IPS-18c (cell line): ENCODE data around the gene NR4A2.

Source experiments
- H3K4me3 ChIP-seq: 2 replicates; pipeline ENCODE4 v1.7.0; 2013; ENCODE audit warnings: low read depth, mild to moderate bottlenecking, low read length, moderate library complexity; ENCODE audit not compliant: insufficient read depth
- H3K9me3 ChIP-seq: one replicate; pipeline ENCODE4 v1.6.1; 2013; ENCODE audit warnings: mild to moderate bottlenecking, low read length, moderate library complexity; ENCODE audit not compliant: control insufficient read depth, insufficient read depth

Gene NR4A2

DNA sequence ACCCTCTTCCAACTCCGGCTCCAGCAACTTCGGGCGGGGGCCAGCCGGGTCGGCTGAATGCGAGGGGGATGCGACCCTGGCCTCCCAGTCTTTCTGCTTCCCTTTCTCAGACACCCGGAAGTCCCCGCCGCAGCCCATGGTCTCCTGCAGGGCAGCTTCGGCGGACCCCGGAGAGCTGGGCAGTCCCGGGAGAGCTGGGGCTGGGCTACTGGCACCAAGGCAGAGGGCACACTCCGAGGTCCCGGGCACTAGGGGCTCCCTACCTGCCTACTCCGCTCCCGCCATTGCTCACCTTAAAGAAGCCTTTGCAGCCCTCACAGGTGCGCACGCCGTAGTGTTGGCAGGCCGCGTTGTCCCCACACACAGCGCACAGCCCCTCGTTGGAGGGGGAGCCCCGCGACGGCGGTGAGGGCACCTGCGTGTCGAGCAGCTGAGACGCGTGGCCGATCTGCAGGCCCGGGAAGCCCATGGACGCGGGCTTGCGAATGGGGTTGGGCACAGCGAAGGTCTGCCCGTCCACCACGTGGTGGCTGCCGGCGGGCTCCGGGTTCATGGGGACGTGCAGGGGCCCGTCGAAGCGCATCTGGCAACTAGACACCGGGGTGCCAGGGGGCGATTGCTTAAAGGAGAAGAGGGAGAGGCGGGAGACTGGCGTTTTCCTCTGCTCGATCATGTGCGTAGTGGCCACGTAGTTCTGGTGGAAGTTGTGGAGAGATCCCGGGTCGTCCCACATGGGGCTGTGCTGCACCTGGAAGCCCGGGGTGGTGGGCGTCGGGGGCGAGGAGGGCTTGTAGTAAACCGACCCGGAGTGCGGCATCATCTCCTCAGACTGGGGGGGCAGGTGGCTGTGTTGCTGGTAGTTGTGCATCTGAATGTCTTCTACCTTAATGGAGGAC is 3.2 kb downstream of the NR4A2 start:
- Histone ChIP-seq H3K9me3 (no peaks in the 10 kb centered on the region), H3K4me3 (peak overlapping the region; percentile 34)

DNA sequence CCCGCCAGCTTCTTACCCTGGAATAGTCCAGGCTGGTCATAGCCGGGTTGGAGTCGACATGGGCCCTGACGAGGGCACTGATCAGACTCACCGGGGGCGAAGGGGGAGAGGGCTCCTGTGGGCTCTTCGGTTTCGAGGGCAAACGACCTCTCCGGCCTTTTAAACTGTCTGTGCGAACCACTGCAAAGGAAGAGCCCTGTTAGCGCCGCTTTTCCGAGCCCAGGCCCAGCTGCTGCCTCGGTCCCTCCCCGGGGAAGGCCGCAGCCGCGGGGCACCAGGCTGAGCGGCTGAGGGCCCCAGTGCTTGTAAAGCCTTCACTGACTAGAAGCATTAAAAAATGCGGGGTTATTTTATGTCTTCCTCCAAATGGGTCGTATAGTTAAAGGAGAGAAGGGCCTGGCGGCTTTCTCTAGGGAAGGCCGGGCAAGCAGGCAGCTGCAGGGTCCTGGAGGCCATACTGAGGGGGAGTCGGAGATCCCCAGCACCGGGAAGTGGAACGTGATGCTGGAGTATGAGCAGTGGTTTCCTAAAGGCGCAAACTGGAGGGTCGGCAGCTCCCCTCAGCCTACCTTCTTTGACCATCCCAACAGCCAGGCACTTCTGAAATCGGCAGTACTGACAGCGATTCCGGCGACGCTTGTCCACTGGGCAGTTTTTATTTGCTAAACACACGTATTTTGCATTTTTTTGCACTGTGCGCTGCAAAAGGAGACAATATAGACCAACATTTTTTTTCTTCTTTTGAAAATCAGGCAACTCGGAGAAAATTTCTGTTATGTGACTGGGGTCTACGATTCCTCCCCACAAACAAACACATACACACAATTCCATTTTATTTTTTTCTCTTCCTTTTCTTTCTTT is 4.5 kb downstream of the NR4A2 start:
- Histone ChIP-seq H3K4me3 (peak overlapping the region; percentile 17; the same call in 1 of the 2 replicates), H3K9me3 (no peaks in the 10 kb centered on the region)

DNA sequence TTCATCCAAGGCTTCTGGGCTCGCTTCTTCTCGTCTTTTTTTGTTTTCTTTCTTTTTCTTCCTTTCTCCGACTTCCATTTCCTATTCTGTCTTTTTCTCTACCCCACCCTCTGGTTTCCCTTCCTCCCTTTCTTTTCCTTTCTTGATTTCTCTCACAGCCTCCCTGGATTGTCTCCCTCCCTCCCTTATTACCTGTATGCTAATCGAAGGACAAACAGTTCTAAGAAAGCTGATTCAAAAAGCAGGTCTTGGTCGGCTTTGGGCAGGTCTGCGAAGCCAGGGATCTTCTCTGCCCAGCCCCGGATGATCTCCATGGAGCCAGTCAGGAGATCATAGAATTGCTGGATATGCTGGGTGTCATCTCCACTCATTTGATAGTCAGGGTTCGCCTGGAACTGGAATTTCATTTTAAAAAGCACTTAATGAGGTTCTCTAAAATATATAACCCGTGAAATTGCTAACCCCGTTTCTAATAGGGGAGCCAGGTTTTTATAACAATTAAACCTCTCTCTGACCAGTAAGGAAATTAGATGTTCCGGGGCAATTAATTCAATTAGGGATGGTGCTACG is 5.9 kb downstream of the NR4A2 start:
- Histone ChIP-seq H3K9me3 (no peaks in the 10 kb centered on the region), H3K4me3 (no peak overlapping the region)

DNA sequence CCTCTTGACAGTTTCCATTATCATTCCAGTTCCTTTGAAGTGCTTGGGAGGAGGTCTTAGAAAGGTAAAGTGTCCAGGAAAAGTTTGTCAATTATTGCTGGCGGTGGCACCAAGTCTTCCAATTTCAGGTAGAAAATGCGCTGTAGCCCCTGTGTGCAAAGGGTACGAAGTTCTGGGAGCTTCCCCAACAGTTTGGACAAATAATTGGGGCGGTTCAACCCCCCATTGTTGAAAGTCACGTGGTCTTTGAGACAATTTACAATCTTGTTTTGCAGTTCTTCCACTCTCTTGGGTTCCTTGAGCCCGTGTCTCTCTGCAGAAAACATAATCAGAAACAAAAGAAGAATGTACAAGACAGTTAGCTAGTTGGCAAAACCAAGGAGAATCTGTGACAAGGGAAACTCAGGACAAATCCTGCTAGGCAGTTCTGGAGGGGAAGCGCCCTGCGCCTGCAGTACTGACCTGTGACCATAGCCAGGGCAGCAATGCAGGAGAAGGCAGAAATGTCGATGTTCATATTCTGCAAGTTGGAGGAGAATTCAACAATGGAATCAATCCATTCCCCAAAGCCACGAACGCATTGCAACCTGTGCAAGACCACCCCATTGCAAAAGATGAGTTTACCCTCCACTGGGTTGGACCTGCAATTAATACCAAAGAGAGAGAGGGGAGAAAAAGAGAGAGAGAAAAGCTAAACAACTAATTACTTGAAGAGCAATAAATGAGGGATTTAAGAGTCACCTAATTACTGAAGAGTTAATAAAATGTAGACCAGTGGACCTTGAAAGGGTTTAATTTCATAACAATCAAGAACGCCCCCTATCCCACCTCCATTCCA is 6.6 kb downstream of the NR4A2 start:
- H3K9me3 ChIP-seq, result no peaks in the 10 kb centered on the region
- H3K4me3 ChIP-seq, result no peak overlapping the region

DNA sequence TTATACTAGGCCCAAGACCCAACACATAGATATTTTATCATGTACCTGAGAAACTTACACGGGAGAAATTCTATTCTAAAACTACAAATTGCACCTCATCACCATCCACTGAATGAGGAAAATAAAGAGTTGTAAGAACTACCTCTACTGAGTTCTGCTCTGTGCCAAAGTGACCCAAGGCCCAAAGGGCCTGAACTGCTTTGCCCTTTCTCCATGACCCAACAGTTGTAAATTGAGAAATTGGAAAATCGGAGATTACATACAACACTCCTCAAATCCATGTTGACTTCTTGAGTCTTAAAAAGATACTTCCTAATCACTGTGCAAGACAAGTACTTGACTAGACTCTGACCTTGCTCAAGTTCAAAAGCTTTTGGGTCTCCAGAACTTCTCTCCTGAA is 8.8 kb downstream of the NR4A2 start:
- H3K9me3 ChIP-seq, result no peaks in the 10 kb centered on the region
- H3K4me3 ChIP-seq, result no peak overlapping the region

DNA sequence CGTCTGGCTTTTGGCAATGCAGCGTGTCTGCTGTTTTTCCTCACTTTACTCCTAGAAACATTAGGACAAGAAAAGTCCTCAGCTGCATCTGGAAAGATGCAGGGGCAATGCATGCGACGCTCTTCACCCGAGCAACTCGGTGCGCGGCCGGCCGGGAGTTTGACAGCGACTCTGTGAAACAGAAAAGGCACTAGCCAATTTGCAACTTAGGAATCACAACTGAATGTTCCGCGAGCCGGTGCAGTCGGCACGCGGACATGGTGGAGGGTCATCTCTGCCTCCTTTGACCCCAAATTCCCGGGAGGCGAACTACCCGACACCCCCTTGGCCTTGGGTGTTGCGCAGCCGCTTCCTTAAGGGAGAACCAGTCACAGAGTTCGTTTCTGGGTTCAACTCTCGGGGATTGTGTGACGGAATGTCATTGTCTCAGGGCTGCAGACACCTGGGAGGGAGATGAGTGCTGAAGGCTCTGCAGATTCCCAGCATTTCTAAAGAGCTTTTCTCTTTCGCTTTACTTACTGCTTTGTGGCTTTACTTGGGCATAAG is 9.8 kb downstream of the NR4A2 start:
- peak overlapping the region; percentile 34 for H3K4me3 ChIP-seq
- H3K9me3 ChIP-seq, result no peaks in the 10 kb centered on the region

DNA sequence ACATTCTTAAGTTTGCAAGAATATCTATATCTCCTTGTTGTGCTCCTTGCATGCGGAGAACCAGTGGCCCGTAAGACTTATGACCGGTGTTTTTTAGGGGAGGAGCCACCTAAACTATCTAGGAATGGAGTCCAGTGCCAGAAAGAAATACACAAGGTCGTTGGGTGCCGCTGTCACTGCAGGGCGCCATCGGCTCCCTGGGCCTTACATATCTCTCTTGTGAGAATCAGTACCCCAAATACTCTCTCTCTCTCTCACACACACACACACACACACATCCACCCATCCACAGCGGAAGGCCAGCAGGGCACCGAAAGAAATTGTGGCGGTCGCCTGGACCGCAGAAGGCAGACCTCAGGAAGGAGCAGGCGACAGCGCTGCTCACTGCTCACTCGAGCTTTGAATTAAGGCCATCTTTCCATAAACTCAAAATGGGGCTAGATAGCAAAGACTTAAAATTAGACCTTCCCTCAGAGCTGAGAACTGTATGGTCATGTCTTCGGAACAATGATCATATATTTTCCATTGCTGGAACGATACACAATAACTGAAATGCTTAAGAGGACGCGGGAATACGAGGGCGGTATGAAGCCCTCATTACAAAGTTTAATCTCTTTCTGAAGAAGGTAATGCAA is 10.4 kb downstream of the NR4A2 start:
- Histone ChIP-seq H3K4me3 (peak overlapping the region; percentile 34), H3K9me3 (no peaks in the 10 kb centered on the region)

DNA sequence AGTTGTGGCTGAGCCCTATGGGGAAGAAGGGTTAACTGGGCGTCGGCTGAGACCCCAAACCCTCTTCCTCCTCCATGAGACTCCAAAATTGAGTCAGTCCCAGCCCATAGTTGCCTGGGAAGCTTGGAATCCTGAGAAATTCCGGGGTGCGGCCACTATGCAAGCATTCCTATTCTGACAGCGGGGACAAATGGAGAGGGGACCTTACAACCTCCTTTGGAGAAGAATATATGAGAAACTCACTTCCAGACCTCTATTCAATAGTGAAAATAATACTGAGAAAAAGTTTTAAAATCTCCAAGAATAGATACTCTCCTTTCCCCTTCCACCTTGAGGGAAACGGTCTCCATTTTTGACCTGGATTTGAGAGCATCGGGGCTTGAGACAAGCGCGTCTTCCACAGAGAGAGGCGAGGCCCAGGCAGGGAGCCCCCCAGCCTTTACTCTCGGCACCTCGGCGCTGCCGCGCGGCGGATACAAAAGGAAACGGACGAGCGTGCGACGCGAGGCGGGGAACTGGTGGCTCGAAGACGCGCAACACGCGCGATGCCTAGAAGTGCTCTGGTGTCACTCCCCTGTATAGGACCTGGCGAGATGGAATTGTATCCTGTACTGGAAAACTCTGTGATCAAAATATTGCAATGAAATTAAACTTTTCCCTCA is 11.1 kb downstream of the NR4A2 start:
- peak overlapping the region; percentile 25 for H3K4me3 ChIP-seq

DNA sequence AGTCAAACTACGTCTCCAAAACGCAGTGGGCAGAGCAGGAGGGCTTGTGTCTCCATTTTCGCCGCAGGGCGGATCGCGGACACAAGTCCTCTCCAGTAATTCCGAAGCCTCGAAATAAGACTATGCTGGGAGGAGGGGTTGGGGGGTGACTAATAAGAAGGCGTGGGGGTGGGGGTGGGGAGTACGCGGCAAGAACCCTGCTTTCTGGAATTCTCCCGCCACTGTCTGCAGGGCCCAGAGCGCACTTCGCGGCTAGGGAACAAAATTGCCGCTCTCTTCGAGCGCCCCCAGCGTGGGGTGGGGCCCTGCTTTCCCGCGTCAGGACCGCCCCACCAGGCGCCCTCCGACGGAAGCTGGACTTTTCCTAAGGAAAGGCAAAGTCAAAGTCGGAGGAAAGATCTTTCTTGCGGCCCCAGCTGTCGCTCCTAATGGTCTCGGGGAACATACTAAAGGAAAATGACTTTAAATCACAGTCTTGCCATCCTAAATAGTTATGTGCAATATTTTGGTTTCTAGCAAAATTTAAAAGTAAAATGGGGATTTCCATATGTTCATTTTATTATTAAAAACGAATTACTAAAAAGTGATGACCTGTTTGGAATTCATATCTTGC is 11.9 kb downstream of the NR4A2 start:
- no peaks in the 10 kb centered on the region for H3K9me3 ChIP-seq
- peak overlapping the region; percentile 59 for H3K4me3 ChIP-seq

More for the DNA sequence above, 11.1 kb downstream of the NR4A2 start:
- no peaks in the 10 kb centered on the region for H3K9me3 ChIP-seq

DNA sequence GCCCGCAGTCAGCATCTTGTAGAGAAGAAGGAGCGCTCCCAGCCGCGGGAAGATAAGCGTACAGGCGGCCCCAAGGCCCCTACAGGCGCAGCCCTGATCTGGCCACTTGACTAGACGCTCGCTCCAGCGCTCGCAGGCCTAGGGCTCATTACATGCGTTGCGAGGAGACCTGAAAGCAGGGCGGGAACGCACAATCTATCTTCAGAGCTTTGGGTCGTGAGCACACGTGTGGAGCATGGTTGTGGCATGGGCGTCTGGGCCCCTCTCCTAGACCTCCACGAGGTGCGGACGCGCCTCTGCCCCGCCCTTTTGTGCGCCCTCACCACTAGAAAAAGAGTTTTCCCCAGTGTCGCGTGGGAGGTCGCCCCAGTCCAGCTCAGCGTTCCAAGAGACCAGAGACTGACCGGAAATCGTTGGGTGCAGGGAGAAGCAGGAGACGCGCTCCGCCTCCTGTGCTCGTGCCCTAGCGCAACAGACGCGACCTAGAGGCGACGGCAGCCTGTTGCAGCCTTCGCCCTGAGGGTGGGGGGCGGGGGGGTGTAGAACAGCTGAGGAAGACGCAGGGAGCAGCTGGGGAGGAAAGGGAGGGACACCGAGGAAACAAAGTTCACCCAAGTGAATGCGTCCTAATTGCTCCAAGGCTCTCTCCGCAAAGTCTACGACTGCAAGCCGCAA is 12.6 kb downstream of the NR4A2 start:
- Histone ChIP-seq H3K4me3 (peak overlapping the region; percentile 59), H3K9me3 (no peaks in the 10 kb centered on the region)

DNA sequence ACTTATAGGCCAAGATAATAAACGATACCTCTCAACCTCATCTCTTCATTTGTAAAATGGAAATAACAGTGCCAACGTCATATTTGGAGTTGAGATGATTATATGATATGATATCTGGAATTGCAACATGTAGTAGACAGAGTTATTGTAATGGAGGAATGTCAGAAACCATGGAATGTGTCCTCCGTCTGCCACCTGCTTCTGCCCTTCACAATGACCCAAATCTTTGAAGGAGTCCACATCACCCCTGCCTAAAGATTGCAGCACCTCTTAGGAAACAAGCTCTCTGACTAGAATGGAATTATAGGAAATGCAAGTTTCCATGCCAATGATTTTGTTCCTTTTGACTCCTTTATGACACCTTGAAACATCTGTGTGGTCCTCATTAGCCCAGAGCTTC is 14.9 kb downstream of the NR4A2 start:
- Histone ChIP-seq H3K9me3 (no peaks in the 10 kb centered on the region), H3K4me3 (no peak overlapping the region)

DNA sequence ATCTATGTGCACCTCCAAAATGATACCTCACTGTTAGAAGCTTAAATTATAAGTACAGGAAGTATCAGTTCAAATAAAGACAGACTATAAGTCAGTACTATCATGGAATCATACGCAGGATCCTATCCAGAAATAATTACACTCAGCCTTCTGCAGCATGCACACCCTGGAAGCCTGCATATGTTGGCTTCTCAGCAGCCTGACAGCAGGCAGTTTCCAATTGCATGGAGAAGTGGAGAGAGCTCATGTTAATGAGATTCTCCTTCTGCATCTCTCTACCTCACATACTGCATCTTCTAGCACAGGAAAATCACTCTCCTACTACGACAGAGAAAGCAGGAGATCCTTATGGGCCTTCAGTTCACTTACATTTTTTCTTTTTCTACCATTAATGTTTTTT is 20.5 kb downstream of the NR4A2 start:
- no peak overlapping the region for H3K4me3 ChIP-seq
- no peaks in the 10 kb centered on the region for H3K9me3 ChIP-seq

DNA sequence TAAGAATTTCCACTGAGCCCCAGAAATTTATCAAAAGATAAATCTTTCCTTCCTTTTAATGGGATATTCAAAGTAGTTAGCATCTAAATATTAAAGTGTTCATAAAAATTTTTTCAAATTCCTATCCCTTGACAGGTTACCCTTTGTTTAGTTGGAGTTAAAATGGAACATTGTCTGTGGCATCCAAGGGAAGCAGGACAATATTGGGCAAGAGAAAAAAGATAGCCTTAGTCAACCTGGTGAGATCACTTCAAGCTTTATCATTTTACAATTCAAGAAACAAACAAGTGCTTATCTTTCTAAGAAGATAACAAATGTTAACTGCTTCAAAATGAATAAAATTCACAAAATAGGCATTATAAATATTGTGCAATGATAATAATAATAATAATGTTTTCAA is 21.7 kb downstream of the NR4A2 start:
- H3K9me3 ChIP-seq, result no peaks in the 10 kb centered on the region
- no peak overlapping the region for H3K4me3 ChIP-seq

DNA sequence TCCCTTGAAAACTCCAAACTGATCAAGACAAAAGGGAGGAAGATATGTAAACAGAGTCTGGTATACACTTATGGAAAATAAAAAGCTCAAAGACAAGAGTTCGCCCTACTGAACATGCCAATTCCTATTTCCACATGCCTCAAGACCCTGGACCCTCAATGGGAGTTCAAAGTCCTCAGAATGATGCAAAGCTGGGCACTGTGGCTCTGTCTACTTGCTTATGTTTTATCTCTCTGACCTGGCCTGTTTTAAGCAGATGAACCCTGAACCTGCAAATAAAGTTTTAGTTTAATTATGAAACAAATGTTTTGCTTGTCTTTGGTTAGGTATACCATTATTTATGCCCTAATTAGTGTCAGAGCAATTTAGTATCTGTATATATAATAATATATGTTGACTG is 22.6 kb downstream of the NR4A2 start:
- Histone ChIP-seq H3K4me3 (no peak overlapping the region), H3K9me3 (no peaks in the 10 kb centered on the region)

DNA sequence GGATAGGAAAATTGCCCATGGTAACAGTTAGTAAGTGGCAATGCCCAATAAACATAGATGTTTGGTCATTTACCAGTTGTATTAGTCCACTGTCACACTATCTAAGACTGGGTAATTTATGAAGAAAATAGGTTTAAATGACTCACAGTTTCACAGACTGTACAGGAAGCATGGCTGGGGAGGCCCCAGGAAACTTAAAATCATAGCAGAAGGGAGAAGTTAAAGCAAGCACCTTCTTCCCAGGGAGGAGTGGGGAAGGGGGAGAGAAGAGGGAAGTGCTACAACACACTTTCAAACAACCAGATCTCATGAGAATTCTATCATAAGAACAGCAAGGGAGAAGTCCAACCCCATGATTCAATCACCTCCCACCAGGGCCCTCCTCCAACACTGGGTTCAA is 23.4 kb downstream of the NR4A2 start:
- no peaks in the 10 kb centered on the region for H3K9me3 ChIP-seq
- H3K4me3 ChIP-seq, result no peak overlapping the region
